ENCODE results near the gene SLC6A18.
"Not testable (repeated sequence)": the region's sequence is repeated elsewhere in the genome, so short reads cannot be mapped to it uniquely, and the experiment has no call there.

The SLC6A18 gene

GRCh38 chr5:1279443-1280151, 54.4 kb downstream of the SLC6A18 start:
- no peak for DNase-seq

DNA sequence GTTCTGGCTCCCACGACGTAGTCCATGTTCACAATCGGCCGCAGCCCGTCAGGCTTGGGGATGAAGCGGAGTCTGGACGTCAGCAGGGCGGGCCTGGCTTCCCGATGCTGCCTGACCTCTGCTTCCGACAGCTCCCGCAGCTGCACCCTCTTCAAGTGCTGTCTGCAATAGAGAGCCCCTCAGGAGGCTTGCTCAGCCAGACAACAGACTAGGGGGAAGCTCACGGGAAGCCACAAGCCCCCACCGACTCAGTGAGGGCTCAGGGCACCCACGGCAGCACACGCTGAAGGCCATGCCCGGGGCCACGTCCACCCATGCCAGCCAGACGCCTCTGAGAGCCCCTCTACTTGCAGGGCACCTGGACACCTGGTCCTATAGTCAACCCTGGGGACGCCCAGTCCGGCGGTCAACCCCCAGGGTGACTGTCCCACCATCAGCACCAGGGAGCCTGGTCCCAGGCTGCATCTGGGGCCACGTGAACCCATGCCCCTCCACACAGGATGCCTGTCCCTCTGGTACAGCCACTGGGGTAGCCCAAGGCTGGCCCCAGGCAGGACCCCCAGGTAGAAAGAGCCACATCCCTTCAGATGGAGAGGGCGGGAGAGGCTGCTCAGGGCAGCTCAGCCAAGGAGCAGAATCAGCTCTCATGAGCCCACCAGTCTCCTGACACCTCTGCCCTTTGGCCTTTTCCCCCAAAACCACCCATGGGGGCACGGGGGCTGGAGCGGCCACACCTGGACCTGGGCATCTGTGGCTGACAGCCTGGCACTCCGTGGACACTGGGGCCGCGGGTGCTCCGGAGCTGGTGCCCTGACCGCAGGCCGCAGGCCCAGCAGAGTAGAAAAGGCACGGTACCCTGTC, 55.2 kb downstream of the SLC6A18 start:
- DNase-seq = no peak

DNA sequence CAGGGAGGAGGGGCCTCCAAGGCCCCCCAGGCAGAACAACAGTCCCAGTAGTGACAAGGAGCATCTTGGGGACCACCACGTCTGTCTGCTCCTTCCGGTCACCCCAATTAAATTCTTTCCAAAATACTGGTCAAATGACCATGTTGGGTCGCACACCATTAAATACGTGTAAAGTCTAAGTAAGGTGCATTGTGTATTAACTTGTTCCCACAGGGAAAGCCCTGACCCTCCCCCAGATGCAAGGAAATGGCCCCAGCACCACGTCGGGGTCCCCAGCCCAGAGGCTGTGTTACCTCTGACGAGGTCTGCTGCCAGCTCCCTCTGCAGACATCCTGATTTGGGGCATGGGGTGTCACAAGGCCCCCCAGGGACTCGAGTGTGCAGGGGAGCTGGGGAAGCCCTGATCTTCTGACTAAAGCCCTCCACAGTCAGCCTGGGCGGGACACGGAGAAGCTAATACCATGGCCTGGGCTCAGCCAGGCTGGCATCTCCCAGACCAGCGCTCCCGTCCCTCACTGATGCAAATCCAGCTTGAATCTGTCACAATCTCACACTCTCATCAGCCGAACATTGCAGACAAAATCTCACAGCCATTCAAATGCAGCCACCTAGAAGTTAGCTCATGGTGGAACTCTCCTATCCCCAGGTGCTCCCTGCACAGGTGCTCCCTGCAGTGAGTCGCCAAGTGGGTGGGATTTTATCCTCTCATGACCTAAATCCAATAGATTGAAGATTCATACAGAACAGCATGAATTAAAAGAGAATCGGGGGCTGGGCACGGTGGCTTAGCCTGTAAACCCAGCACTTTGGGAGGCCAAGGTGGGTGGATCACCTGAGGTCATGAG, 56.1 kb downstream of the SLC6A18 start:
- DNase-seq = no peak

DNA sequence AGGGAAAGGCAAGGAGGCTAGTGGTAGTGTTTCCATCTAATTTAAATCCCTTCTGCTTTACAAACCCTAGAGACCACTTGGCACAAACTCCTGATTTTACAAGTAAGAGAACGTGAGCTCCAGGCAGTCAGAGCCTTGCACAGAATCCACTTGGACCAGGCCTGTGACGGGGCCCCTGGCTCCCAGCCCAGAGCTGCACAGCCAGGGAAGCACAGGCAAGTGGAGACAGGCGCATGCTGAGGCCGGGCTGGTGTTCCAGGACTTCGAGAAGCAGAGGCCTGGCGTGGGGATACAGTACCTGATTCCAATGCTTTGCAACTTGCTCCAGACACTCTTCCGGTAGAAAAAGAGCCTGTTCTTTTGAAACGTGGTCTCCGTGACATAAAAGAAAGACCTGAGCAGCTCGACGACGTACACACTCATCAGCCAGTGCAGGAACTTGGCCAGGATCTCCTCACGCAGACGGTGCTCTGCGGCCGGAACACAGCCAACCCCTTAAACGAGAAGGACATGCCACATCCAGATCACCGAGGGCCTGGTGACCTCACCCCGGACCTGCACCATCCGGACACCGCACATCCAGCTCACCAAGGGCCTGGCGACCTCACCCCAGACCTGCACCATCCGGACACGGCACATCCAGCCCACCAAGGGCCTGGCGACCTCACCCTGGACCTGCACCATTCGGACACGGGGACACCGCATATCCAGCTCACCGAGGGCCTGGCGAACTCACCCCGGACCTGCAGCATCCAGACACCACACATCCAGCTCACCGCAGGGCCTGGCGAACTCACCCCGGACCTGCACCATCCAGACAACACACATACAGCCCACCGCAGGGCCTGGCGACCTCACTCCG, 57.2 kb downstream of the SLC6A18 start:
- DNase-seq = no peak

- DNase-seq = not testable (repeated sequence)
Observed at GRCh38 chr5:1282993-1283728, 58.0 kb downstream of the SLC6A18 start.

DNA sequence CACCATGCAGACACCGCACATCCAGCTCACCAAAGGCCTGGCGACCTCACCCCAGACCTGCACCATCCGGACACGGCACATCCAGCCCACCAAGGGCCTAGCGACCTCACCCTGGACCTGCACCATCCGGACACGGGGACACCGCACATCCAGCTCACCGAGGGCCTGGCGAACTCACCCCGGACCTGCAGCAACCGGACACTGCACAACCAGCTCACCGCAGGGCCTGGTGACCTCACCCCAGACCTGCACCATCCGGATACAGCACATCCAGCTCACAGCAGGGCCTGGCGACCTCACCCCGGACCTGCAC, 58.5 kb downstream of the SLC6A18 start:
- not testable (repeated sequence) for DNase-seq

DNA sequence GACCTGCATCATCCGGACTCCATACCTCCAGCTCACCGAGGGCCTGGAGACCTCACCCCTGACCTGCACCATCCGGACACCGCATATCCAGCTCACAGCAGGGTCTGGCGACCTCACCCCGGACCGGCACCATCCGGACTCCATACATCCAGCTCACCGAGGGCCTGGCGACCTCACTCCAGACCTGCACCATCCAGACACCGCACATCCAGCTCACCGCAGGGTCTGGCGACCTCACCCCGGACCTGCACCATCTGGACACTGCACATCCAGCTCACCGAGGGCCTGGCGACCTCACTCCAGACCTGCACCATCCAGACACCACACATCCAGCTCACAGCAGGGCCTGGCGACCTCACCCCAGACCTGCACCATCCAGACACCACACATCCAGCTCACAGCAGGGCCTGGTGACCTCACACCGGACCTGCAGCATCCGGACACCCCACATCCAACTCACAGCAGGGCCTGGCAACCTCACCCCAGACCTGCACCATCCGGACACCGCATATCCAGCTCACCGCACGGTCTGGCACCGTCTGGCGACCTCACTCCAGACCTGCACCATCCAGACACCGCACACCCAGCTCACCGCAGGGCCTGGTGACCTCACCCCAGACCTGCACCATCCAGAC, 59.3 kb downstream of the SLC6A18 start:
- not testable (repeated sequence) for DNase-seq

- no peak for DNase-seq
Observed at GRCh38 chr5:1285141-1285540, 60.0 kb downstream of the SLC6A18 start.

DNA sequence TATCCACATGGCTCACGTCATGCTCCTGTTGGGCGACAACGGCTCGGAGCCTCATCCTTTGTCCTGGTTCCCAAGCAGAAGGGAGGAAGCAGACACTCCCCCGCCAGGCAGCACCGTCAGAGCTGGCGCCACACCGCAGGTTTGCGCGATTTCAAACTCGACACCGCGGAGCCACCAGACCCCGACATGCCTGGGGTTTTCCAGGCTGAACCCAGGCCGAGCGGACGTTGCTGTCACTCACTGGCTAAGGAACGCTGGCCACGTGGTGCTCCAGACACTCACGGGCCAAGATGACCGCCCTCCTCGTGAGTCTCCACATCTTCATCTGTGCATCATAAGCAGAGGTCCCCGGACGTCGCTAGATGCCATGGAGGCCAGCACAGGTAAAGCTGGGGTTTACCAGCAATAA, 60.7 kb downstream of the SLC6A18 start:
- no peak for DNase-seq

GRCh38 chr5:1288439-1289335, 63.5 kb downstream of the SLC6A18 start:
- no peak for DNase-seq

DNA sequence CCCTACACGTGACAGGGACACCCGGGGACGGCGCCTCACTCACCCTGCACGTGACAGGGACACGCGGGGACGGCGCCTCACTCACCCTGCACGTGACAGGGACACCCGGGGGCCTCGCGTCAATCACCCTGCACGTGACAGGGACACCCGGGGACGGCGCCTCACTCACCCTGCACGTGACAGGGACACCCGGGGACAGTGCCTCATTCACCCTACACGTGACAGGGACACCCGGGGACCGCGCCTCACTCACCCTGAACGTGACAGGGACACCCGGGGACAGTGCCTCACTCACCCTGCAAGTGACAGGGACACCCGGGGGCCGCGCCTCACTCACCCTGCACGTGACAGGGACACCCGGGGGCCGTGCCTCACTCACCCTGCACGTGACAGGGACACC, 64.4 kb downstream of the SLC6A18 start:
- not testable (repeated sequence) for DNase-seq

DNA sequence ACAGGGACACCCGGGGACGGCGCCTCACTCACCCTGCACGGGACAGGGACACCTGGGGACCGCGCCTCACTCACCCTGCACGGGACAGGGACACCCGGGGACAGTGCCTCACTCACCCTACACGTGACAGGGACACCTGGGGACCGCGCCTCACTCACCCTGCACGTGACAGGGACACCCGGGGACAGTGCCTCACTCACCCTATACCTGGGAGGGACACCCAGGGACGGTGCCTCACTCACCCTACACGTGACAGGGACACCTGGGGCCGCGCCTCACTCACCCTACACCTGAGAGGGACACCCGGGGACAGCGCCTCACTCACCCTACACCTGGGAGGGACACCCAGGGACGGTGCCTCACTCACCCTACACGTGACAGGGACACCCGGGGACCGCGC, 65.8 kb downstream of the SLC6A18 start:
- DNase-seq = not testable (repeated sequence)

DNA sequence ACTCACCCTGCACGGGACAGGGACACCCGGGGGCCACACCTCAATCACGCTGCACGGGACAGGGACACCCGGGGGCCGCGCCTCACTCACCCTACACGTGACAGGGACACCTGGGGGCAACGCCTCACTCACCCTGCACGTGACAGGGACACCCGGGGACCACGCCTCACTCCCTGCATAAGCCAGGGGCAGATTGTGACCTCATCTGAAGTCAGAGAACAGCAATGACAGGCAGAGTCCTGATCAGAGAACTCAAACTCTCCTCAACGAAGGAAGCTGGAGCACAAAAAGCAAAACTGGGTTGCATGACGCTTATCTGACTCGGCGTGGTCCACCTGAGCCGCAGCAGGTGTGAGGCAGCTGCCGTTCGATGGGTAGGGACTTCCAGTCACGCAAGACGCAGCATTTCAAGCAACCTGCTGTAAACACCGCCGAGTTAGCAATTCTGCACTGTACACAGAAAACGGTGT, 66.5 kb downstream of the SLC6A18 start:
- no peak for DNase-seq

DNA sequence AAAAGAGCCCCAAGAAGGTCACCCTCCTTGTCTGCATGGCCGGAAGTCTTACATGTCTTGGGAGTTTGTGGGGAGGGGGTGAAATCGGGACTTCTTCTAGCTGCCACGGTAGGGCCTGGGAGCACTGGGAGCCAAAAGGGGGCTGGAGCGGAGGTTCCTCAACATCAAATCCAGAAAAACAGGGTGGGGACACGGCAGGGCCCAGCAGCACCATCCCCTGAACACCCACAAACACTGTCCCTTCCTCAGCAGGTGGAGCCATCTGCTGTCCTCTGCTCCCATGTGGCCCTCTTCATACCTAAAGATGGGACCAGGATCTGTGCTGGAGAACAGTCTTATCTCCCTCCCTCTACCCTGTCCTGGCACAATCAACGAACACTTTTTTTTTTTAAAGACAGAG, 67.0 kb downstream of the SLC6A18 start:
- no peak for DNase-seq

DNA sequence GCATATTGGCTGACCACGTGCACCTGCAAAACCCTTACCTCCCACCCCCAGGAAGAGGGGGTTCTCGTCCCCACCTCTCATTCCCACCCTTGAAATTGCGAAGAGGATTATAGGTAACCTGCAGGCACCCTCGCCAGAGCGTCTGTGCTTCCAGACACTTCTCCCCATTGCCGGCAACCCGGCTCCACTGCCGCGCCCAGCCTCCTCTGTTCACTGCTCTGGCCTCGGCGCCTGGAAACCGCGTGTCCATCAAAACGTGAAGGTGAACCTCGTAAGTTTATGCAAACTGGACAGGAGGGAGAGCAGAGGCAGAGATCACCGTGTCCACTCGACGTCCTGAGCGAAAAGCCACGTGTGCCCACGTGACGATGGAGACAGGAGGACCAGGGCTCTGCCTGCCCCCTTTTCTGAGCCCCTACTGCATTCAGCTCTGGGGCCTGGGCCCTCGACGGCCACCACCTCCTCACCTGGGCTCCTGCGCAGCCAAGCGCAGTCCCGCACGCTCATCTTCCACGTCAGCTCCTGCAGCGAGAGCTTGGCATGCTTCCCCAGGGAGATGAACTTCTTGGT, 67.8 kb downstream of the SLC6A18 start:
- no peak for DNase-seq

DNA sequence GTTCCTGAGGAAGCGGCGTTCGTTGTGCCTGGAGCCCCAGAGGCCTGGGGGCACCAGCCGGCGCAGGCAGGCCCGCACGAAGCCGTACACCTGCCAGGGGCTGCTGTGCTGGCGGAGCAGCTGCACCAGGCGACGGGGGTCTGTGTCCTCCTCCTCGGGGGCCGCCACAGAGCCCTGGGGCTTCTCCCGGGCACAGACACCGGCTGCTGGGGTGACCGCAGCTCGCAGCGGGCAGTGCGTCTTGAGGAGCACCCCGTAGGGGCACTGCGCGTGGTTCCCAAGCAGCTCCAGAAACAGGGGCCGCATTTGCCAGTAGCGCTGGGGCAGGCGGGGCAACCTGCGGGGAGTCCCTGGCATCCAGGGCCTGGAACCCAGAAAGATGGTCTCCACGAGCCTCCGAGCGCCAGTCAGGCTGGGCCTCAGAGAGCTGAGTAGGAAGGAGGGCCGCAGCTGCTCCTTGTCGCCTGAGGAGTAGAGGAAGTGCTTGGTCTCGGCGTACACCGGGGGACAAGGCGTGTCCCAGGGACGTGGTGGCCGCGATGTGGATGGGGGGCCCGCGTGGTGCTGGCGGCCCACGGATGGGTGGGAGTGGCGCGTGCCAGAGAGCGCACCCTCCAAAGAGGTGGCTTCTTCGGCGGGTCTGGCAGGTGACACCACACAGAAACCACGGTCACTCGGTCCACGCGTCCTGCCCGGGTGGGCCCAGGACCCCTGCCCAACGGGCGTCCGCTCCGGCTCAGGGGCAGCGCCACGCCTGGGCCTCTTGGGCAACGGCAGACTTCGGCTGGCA, 68.4 kb downstream of the SLC6A18 start:
- DNase-seq = no peak

GRCh38 chr5:1294206-1294834, 69.1 kb downstream of the SLC6A18 start:
- no peak for DNase-seq
